AG04449 (cell line): Measurements from ENCODE around the gene PRR20G.

ENCODE experiments used
- CTCF ChIA-PET: fragments of 350-600 bp; formaldehyde crosslinking; extraction: SDS; loops from one replicate; lab custom pipeline; 2021; ENCODE audit warnings: antibody characterized with exemption; lab: Yijun Ruan, JAX
- POLR2A ChIA-PET: fragments of 400-600, 350-600 bp; formaldehyde crosslinking; extraction: SDS; loops from one replicate; lab custom pipeline; 2020; ENCODE audit warnings: antibody characterized with exemption, inconsistent platforms; lab: Yijun Ruan, JAX
- DNase-seq: peaks from one replicate; pipeline ENCODE4 v3.0.0-alpha.2; 2010; ENCODE audit warnings: low read depth, low spot score
- H3K4me3 ChIP-seq: 2 replicates; pipeline ENCODE4 v1.5.1; 2011; ENCODE audit warnings: low read depth, mild to moderate bottlenecking, control low read depth, low read length
- TF ChIP-seq, protein P1 (sequence below): IDR thresholded peaks from one replicate; pipeline ENCODE4 v1.5.1; 2011; ENCODE audit warnings: mild to moderate bottlenecking, moderate library complexity, low read length, control low read depth, inconsistent platforms; ENCODE audit not compliant: insufficient read depth; ENCODE audit errors: missing control alignments

The PRR20G gene

DNA sequence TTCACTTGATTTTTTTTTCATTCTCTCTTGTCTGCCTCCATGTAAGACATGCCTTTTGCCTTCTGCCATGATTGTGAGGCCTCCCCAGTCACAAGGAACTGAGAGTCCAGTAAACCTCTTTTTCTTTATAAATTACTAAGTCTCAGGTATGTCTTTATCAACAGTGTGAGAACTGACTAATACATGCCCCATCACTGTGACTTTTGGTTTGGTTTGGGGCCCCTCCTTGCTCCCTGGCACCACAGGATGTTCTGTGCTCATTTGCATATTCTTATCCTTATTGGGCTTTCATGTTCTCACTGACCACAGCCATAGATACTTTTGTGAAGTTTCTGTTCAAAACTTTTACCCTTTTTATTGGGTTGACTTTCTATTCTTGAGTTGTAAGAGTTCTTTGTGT lies 3.8 kb upstream of the PRR20G start:
- ChIA-PET CTCF (no interaction called here), POLR2A (no interaction called here)
- H3K4me3 ChIP-seq: no peak overlapping the region
- DNase-seq: no peak
- TF ChIP-seq, protein P1, sequence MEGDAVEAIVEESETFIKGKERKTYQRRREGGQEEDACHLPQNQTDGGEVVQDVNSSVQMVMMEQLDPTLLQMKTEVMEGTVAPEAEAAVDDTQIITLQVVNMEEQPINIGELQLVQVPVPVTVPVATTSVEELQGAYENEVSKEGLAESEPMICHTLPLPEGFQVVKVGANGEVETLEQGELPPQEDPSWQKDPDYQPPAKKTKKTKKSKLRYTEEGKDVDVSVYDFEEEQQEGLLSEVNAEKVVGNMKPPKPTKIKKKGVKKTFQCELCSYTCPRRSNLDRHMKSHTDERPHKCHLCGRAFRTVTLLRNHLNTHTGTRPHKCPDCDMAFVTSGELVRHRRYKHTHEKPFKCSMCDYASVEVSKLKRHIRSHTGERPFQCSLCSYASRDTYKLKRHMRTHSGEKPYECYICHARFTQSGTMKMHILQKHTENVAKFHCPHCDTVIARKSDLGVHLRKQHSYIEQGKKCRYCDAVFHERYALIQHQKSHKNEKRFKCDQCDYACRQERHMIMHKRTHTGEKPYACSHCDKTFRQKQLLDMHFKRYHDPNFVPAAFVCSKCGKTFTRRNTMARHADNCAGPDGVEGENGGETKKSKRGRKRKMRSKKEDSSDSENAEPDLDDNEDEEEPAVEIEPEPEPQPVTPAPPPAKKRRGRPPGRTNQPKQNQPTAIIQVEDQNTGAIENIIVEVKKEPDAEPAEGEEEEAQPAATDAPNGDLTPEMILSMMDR: no peak

DNA sequence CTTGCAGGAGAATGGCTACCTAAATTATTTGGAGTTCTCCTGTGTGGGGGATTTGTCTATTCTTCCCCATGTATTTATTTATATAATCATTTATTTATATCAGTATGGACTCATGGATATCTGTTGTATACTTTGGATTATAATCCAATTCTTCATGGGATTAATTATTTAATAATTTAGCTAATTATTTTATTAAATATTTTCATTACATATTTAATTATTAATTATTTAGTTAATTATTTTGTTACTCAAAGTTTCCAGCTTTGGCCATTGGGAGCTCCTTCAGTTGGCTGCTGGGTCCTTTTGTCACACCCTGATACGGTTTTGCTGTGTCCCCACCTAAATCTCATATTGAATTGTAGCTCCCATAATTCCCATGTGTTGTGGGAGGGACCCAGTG lies 3.3 kb upstream of the PRR20G start:
- ChIA-PET POLR2A (no interaction called here), CTCF (no interaction called here)
- H3K4me3 ChIP-seq: no peak overlapping the region
- DNase-seq: no peak
- TF ChIP-seq, protein P1: no peak

DNA sequence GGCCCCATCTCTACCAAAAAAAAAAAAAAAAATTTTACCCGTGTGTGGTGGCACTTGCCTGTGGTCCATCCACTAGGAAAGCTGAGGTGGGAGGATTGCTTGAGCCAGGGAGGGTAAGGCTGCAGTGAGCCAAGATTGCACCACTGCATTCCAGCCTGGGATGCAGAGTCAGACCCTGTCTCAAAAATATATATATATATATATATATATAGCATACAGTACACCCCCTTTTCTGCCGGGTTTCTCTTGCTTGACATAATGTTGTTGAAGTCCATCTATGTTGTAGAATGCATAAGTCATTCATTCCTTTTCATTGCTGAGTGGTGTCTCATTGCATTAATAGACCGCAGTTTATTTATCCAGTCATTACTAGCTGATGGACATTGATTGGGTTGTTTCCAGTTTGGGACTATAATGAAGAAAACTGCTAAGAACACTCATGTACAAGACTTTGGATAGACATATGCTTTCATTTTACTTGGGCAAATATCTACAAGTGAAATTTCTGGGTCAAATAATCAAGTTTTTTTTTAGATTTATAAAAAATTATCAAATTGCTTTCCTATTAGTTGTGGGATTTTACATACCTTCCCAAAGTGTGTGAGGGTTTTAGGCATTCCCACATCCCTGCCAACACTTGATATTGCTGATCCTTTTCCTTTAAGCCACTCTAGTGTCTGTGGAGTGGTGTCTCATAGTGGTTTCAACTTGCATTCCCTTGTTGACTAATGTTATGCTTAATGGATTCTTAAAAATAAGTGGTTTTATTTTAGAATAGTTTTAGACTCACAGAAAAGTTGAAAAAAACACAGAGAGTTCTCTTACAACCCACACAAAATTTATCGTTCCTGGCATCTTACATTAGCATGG lies 2.1 kb upstream of the PRR20G start:
- no peak for DNase-seq
- CTCF ChIA-PET: no interaction called here

DNA sequence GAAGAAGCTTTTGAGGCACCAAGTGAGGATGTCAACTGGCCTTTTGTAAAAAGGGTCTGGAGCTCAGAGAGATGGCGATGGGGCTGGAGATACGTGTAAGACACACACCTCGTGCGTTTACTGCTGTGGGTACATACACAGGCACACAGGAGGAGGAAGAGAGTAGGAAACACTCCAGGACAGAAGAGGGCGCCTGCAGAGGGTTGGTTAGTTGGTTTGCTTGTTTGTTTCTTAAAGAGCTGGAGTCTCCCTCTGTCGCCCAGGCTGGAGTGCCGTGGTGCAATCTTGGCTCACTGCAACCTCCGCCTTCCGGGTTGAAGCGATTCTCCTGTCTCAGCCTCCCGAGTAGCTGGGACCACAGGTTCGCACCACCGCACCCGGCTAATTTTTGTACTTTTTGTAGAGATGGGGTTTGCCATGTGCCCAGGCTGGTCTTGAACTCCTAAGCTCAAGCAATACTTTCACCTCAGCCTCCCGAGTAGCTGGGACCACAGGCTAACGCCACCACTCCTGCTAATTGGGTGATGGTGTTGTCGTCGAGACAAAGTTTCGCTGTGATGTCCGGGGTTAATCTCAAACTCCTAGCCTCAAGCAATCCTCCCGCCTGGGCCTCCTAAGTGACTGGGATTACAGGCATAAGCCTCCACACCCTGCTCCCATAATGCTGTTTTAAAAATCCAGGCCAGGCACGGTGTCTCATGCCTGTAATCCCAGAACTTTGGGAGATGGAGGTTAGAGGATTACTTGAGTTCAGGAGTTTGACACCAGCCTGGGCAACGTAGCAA lies 1.3 kb upstream of the PRR20G start:
- ChIA-PET CTCF (no interaction called here), POLR2A (no interaction called here)
- H3K4me3 ChIP-seq: no peak overlapping the region
- TF ChIP-seq, protein P1: no peak
- no peak for DNase-seq

More for the DNA sequence above, 2.1 kb upstream of the PRR20G start:
- TF ChIP-seq, protein P1: no peak
- POLR2A ChIA-PET: no interaction called here
- H3K4me3 ChIP-seq: no peak overlapping the region

DNA sequence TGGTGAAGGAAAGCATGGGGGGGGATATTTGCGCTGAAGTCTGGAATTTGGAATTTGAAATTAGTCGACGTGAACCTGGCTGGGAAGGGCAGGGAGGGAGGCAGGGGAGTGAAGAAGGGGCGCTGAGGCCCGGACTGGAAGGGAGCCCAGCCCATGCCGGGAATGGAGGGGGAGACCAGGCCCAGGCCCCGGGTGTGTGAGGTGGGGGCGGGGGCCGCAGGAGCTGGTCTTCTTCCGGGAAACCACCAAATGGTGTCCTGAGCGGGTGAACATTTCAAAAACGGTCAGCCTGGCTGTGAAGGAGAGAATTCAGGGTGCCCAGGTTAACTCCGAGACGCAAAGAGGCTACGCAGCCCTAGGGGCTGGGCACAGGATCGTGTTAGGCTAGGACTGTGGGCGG lies 497 bp upstream of the PRR20G start:
- H3K4me3 ChIP-seq: no peak overlapping the region
- POLR2A ChIA-PET: no interaction called here
- CTCF ChIA-PET: no interaction called here
- no peak for DNase-seq
- TF ChIP-seq, protein P1: no peak

DNA sequence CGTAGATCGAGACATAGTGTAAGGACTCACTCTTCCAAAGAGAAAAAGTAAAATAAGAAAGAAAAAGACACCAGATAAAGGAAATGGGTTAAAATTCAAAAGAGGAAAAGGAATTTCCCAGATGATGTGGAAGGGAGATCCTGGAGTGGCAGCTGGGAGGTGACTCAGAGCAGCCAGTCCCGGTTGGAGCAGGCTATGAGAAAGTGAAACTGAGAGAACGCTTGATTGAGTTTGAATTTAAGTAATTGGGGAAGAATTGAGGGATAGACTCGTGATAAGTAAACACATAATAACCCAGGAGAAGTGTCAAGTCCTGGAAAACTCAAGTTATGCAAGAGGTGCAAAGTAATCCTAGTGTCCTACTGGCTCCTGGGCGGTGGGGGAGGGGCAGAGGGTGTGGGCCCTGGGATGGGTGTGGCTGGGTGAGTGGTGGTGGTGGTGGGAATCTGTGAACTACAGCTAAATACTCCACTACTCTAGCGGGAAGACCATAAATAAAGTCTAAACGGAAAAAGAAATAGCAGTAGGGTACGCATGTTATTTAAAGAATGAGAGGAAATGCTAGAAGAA lies 1.2 kb downstream of the PRR20G start:
- ChIA-PET POLR2A (no interaction called here), CTCF (no interaction called here)
- TF ChIP-seq, protein P1: no peak
- no peak for DNase-seq
- H3K4me3 ChIP-seq: no peak overlapping the region; the same call in 1 of the 2 replicates
